Upper lobe of left lung (tissue), 6 donors: ENCODE measurements around the gene DGLUCY. TPM values are rescaled to one million over a fixed set of nuclear protein-coding genes. Genes with fewer than 3 reads are reported as not detected.
A peak's percentile ranks its signal among the peaks of the same experiment; 100 is the strongest.
"Not testable (repeated sequence)": the region's sequence is repeated elsewhere in the genome, so short reads cannot be mapped to it uniquely, and the experiment has no call there.

ENCODE experiments used
- ATAC-seq, 2 donors: fragments of 200-7000 bp; cut with Tn5 transposase; one replicate each; pipeline ENCODE4 v1.9.1; 2022; ENCODE audit warnings: mild to moderate bottlenecking in 2 of 2, moderate library complexity in 2 of 2; ENCODE audit not compliant: low FRiP score in 2 of 2
- DNase-seq, 2 donors: peaks; one replicate each; pipeline ENCODE4 v3.0.0-alpha.2; 2019 to 2020
- H3K27ac ChIP-seq, 4 donors: fragments of 200-600 bp; sonication (generic); one replicate each; pipeline ENCODE4 v1.5.1; 2016 to 2019
- H3K27me3 ChIP-seq, 4 donors: fragments of 200-600 bp; sonication (generic); one replicate each; pipeline ENCODE4 v1.5.1; 2017 to 2019
- H3K36me3 ChIP-seq, 4 donors: fragments of 200-600 bp; sonication (generic); one replicate each; pipeline ENCODE4 v1.5.1; 2016 to 2019
- H3K4me1 ChIP-seq, 4 donors: fragments of 200-600 bp; sonication (generic); one replicate each; pipeline ENCODE4 v1.5.1; 2018 to 2019
- H3K4me3 ChIP-seq, 4 donors: fragments of 200-600 bp; sonication (generic); one replicate each; pipeline ENCODE4 v1.5.1; 2017 to 2019; ENCODE audit warnings: mild to moderate bottlenecking in 2 of 4, moderate library complexity in 1 of 4
- H3K9me3 ChIP-seq, 4 donors: fragments of 200-600 bp; sonication (generic); one replicate each; pipeline ENCODE4 v1.5.1; 2018 to 2019
- CTCF ChIP-seq, 6 experiments: fragments of 450-650 bp in 4 of 6; fragments of 200-600 bp in 2 of 6; sonication (generic) in 2 of 6; IDR thresholded peaks; one replicate each; pipeline ENCODE4 v1.5.1; 2016 to 2019; ENCODE audit warnings: antibody characterized with exemption in 6 of 6
- EP300 ChIP-seq, 4 donors: sonication (generic); formaldehyde crosslinking; IDR thresholded peaks; one replicate each; pipeline ENCODE4 v1.5.1; 2017; ENCODE audit warnings: antibody characterized with exemption in 4 of 4, control low read depth in 2 of 4
- POLR2A ChIP-seq, 4 donors: fragments of 450-650 bp; IDR thresholded peaks; one replicate each; pipeline ENCODE4 v1.5.1; 2016 to 2017; ENCODE audit warnings: antibody characterized with exemption in 4 of 4, mild to moderate bottlenecking in 2 of 4
- POLR2AphosphoS5 ChIP-seq, 2 donors: sonication (generic); formaldehyde crosslinking; IDR thresholded peaks; one replicate each; pipeline ENCODE4 v1.5.1; 2017; ENCODE audit warnings: antibody characterized with exemption in 2 of 2
- WGBS, 2 donors: methylation state at CpG; one replicate each; pipeline ENCODE4 v1.1.5; 2017 to 2018; 5-methylcytosine and 5-hydroxymethylcytosine counted together
- total RNA-seq, 6 donors: library from RNA; depleted of rRNA in 4 of 6; stranded (reverse); fragments of >200 nt in 4 of 6; gene quantifications; one replicate each; pipeline versions ENCODE4 v1.1.0 to v1.2.1, GENCODE V29; 2016 to 2021
- donor health status: DM: no; HTN: no; CAD: no; lungs with moderate emphysema.
- donor health status: DM: no; HTN: yes; CAD: no; lungs with severe emphysema.

DGLUCY gene
- total RNA-seq, 6 donors from 2014 or later, result 54.7 to 141 (median 80.3) TPM

GRCh38 chr14:91193069-91193468 lies 79.2 kb downstream of the DGLUCY start:
- Histone ChIP-seq H3K27me3 (no peaks in the 10 kb centered on the region), H3K36me3 (peaks cover 23 to 74% (median 54%) of the 10 kb centered on the region in 4 donors), H3K27ac (no peak overlapping the region), H3K4me3 (no peak overlapping the region), H3K9me3 (no peaks in the 10 kb centered on the region), H3K4me1 (no peaks in the 10 kb centered on the region)
- TF ChIP-seq POLR2A (IDR thresholded peaks at IDR 0.05) (no peak), EP300 (IDR thresholded peaks at IDR 0.05) (no peak), CTCF (IDR thresholded peaks at IDR 0.05) (no peak), POLR2AphosphoS5 (IDR thresholded peaks at IDR 0.05) (no peak)
- ATAC-seq, result no peak
- DNase-seq, result no peak
- WGBS, 2 donors, result 85 to 86% methylated on average over 12 of the region's 12 CpGs

GRCh38 chr14:91195881-91196280 lies 82.0 kb downstream of the DGLUCY start:
- peaks cover 22 to 73% (median 46%) of the 10 kb centered on the region in 4 donors for H3K36me3 ChIP-seq

GRCh38 chr14:91197631-91198030 lies 83.8 kb downstream of the DGLUCY start:
- H3K36me3 ChIP-seq, result peaks cover 21 to 66% (median 44%) of the 10 kb centered on the region in 4 donors
- no peak overlapping the region for H3K27ac ChIP-seq
- H3K9me3 ChIP-seq, result no peaks in the 10 kb centered on the region
- peaks cover 11 to 15% (median 12%) of the 10 kb centered on the region in 4 donors for H3K4me1 ChIP-seq
- no peak for DNase-seq
- no peak overlapping the region for H3K4me3 ChIP-seq
- no peak for ATAC-seq
- no peaks in the 10 kb centered on the region for H3K27me3 ChIP-seq
- TF ChIP-seq EP300 (IDR thresholded peaks at IDR 0.05) (no peak), CTCF (IDR thresholded peaks at IDR 0.05) (no peak), POLR2A (IDR thresholded peaks at IDR 0.05) (no peak), POLR2AphosphoS5 (IDR thresholded peaks at IDR 0.05) (no peak)

More at GRCh38 chr14:91195881-91196280, 82.0 kb downstream of the DGLUCY start:
- Histone ChIP-seq H3K9me3 (no peaks in the 10 kb centered on the region), H3K4me1 (no peaks in the 10 kb centered on the region), H3K27ac (no peak overlapping the region), H3K27me3 (no peaks in the 10 kb centered on the region), H3K4me3 (no peak overlapping the region)
- DNase-seq (no peak), ATAC-seq (no peak)
- 93 to 94% methylated on average over 10 of the region's 10 CpGs for WGBS, 2 donors
- TF ChIP-seq POLR2A (IDR thresholded peaks at IDR 0.05), result no peak

- not testable (repeated sequence) for H3K9me3 ChIP-seq, H3K27me3 ChIP-seq, H3K4me3 ChIP-seq, ATAC-seq, DNase-seq
- Histone ChIP-seq H3K4me1 (peaks cover 15 to 19% (median 15%) of the 10 kb centered on the region in 4 donors), H3K27ac (peak overlapping the region in 2 of 4 donors; percentile 82 to 88), H3K36me3 (peaks cover 21 to 78% (median 59%) of the 10 kb centered on the region in 4 donors)
- WGBS, 2 donors, result 93 to 96% methylated on average over 6 of the region's 6 CpGs
Measured at GRCh38 chr14:91200802-91201201, 86.9 kb downstream of the DGLUCY start.

- ATAC-seq (peak; percentile 80 to 81), DNase-seq (peak; percentile 57 to 59)
- Histone ChIP-seq H3K27me3 (no peaks in the 10 kb centered on the region), H3K36me3 (peaks cover 12 to 76% (median 54%) of the 10 kb centered on the region in 4 donors), H3K4me1 (peaks cover 15 to 27% (median 18%) of the 10 kb centered on the region in 4 donors), H3K4me3 (no peak overlapping the region), H3K9me3 (no peaks in the 10 kb centered on the region), H3K27ac (peak overlapping the region; percentile 43 to 88 (median 78))
- 64 to 67% methylated on average over 14 to 15 of the region's 15 CpGs for WGBS, 2 donors
- TF ChIP-seq POLR2A (IDR thresholded peaks at IDR 0.05) (no peak), EP300 (IDR thresholded peaks at IDR 0.05) (peak; percentile 17 to 77 (median 50)), POLR2AphosphoS5 (IDR thresholded peaks at IDR 0.05) (peak; percentile 87 to 92), CTCF (IDR thresholded peaks at IDR 0.05) (no peak)
Measured at GRCh38 chr14:91202234-91202974, 88.5 kb downstream of the DGLUCY start.
